CD14-positive monocyte (primary cell): ENCODE measurements around the gene USP15. TPM values are rescaled to one million over a fixed set of nuclear protein-coding genes. Genes with fewer than 3 reads are reported as not detected.

ENCODE experiments used
- DNase-seq, 3 donors: peaks; one replicate each; pipeline ENCODE4 v3.0.0-alpha.2; 2011 to 2022
- H2AFZ ChIP-seq: 2 replicates; pipeline ENCODE4 v1.6.0; 2012; ENCODE audit warnings: mild to moderate bottlenecking, low read depth, low read length, inconsistent platforms; ENCODE audit not compliant: insufficient read depth, poor library complexity, severe bottlenecking
- H3K27ac ChIP-seq, 2 donors: 1 replicate in 1 of 2; 2 replicates in 1 of 2; pipeline ENCODE4 v1.5.1; 2012 to 2013; ENCODE audit warnings: low read length in 2 of 2, control low read depth in 1 of 2, inconsistent platforms in 1 of 2, low read depth in 1 of 2, mild to moderate bottlenecking in 1 of 2
- H3K27me3 ChIP-seq, 2 donors: one replicate each; pipeline versions ENCODE4 v1.6.0 to v1.6.1; 2011 to 2013; ENCODE audit warnings: low read length in 2 of 2; ENCODE audit not compliant: control insufficient read depth in 2 of 2, insufficient read depth in 2 of 2
- H3K36me3 ChIP-seq, 2 donors: replicated peaks in 1 of 2; 1 replicate in 1 of 2; 2 replicates in 1 of 2; pipeline versions ENCODE4 v1.5.1 to v1.6.1; 2012 to 2013; ENCODE audit warnings: low read length in 2 of 2, control low read depth in 1 of 2, inconsistent platforms in 1 of 2, mild to moderate bottlenecking in 1 of 2; ENCODE audit not compliant: insufficient read depth in 2 of 2, control insufficient read depth in 1 of 2
- H3K4me1 ChIP-seq, 2 donors: 1 replicate in 1 of 2; 2 replicates in 1 of 2; pipeline versions ENCODE4 v1.5.1 to v1.6.1; 2012 to 2013; ENCODE audit warnings: low read length in 2 of 2, control low read depth in 1 of 2, inconsistent platforms in 1 of 2, mild to moderate bottlenecking in 1 of 2, moderate library complexity in 1 of 2; ENCODE audit not compliant: insufficient read depth in 2 of 2, control insufficient read depth in 1 of 2
- H3K4me2 ChIP-seq: replicated peaks from 2 replicates; pipeline ENCODE3; 2012; ENCODE audit warnings: low read length, moderate library complexity, mild to moderate bottlenecking; ENCODE audit not compliant: poor library complexity, severe bottlenecking; ENCODE audit errors: extremely low read depth
- H3K4me3 ChIP-seq, 3 experiments: fragments of 200-600 bp in 1 of 3; sonication (generic) in 1 of 3; replicated peaks in 1 of 3; 1 replicate in 2 of 3; 2 replicates in 1 of 3; pipeline ENCODE4 v1.5.1; 2011 to 2013; ENCODE audit warnings: low read length in 3 of 3, mild to moderate bottlenecking in 3 of 3, control low read depth in 2 of 3, low read depth in 2 of 3, inconsistent platforms in 1 of 3, moderate library complexity in 1 of 3
- H3K79me2 ChIP-seq: 2 replicates; pipeline ENCODE4 v1.6.0; 2012; ENCODE audit warnings: mild to moderate bottlenecking, control low read depth, inconsistent platforms, low read length, moderate library complexity; ENCODE audit not compliant: insufficient read depth
- H3K9ac ChIP-seq: 2 replicates; pipeline ENCODE4 v1.6.0; 2017; ENCODE audit warnings: low read length, mild to moderate bottlenecking; ENCODE audit not compliant: insufficient read depth, poor library complexity, severe bottlenecking
- H3K9me3 ChIP-seq, 2 donors: replicated peaks in 1 of 2; 1 replicate in 1 of 2; 2 replicates in 1 of 2; pipeline versions ENCODE4 v1.5.1 to v1.6.1; 2012 to 2013; ENCODE audit warnings: low read length in 2 of 2, control low read depth in 1 of 2; ENCODE audit not compliant: control insufficient read depth in 1 of 2, insufficient read depth in 1 of 2
- H4K20me1 ChIP-seq: 2 replicates; pipeline ENCODE4 v1.6.0; 2012; ENCODE audit warnings: mild to moderate bottlenecking, low read length, control low read depth, moderate library complexity; ENCODE audit not compliant: insufficient read depth
- H3K27ac Mint-ChIP-seq, 7 donors: one replicate each; pipeline ENCODE4 v1.8.0; 2020; ENCODE audit warnings: mild to moderate bottlenecking in 7 of 7, mixed read lengths in 7 of 7, moderate library complexity in 6 of 7, inconsistent platforms in 2 of 7
- H3K27me3 Mint-ChIP-seq, 3 donors: one replicate each; pipeline ENCODE4 v1.8.0; 2021 to 2022; ENCODE audit warnings: low read depth in 3 of 3, mild to moderate bottlenecking in 3 of 3, mixed read lengths in 3 of 3, moderate library complexity in 3 of 3, inconsistent platforms in 1 of 3
- H3K36me3 Mint-ChIP-seq, 2 donors: one replicate each; pipeline ENCODE4 v1.8.0; 2020; ENCODE audit warnings: mixed read lengths in 2 of 2, inconsistent platforms in 1 of 2, mild to moderate bottlenecking in 1 of 2
- H3K4me1 Mint-ChIP-seq: one replicate; pipeline ENCODE4 v1.8.0; 2020; ENCODE audit warnings: mild to moderate bottlenecking, mixed read lengths
- H3K4me3 Mint-ChIP-seq, 2 donors: one replicate each; pipeline ENCODE4 v1.8.0; 2020; ENCODE audit warnings: mild to moderate bottlenecking in 2 of 2, mixed read lengths in 2 of 2, moderate library complexity in 1 of 2
- H3K9me3 Mint-ChIP-seq, 7 donors: one replicate each; pipeline ENCODE4 v1.8.0; 2020 to 2022; ENCODE audit warnings: mixed read lengths in 7 of 7, mild to moderate bottlenecking in 6 of 7, moderate library complexity in 6 of 7, inconsistent platforms in 2 of 7
- WGBS: methylation state at CpG from one replicate; pipeline ENCODE4 v1.1.5; 2013; ENCODE audit warnings: missing lambda C conversion rate; ENCODE audit not compliant: insufficient coverage; 5-methylcytosine and 5-hydroxymethylcytosine counted together
- intact Hi-C, 2 donors: fragments of 100-400 bp; cut with micrococcal nuclease; formaldehyde crosslinking; loops; one replicate each; pipeline versions ENCODE4 v1.15.0 to v1.15.1; 2023
- polyA plus RNA-seq, 3 donors: library from polyadenylated mRNA; depleted of rRNA in 1 of 3; unstranded in 2 of 3; stranded (reverse) in 1 of 3; fragments of 300-500 nt in 2 of 3; fragments of >200 nt in 1 of 3; fragmentation: Illumina TruSeq in 2 of 3; gene quantifications; 1 replicate in 2 of 3; 2 replicates in 1 of 3; pipeline ENCODE4 v1.2.3, GENCODE V29; 2012 to 2021
- TF ChIP-seq, protein P1 (sequence below): fragments of 200-600 bp; IDR thresholded peaks from one replicate; pipeline ENCODE4 v1.8.0; 2022; ENCODE audit warnings: antibody characterized with exemption, mild to moderate bottlenecking

The USP15 gene
- polyA plus RNA-seq, 3 donors: 146 to 449 (median 180) TPM

DNA sequence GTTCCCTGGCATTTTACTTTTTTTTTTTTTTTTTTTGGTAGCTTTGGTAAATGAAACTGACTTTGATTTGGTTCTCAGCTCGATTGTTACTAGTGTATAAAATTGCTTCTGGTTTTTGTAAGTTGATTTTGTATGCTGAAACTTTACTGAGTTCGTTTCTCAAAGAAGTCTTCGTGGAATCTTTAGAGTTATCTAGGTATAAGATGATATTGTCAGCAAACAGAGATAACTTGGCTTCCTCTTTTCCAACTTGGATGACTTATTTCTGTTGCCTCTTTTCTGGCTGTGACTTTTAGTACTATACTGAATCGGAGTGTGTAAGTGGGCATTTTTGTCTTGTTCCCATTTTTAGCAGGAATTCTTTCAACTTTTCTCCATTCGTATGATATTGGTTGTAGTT is 28.1 kb downstream of the USP15 start:
- Histone ChIP-seq H3K9me3 (no peaks in the 10 kb centered on the region), H3K9ac (no peak overlapping the region), H3K4me3 (no peak overlapping the region), H3K4me1 (peaks cover 17 to 21% of the 10 kb centered on the region in 2 donors), H3K27me3 (no peaks in the 10 kb centered on the region), H3K79me2 (peaks cover 100% of the 10 kb centered on the region), H2AFZ (no peak overlapping the region), H4K20me1 (peaks cover 100% of the 10 kb centered on the region), H3K27ac (no peak overlapping the region), H3K4me2 (peak overlapping the region; percentile 12), H3K36me3 (peaks cover 4 to 6% of the 10 kb centered on the region in 2 donors)
- Mint-ChIP-seq H3K4me3 (no peak overlapping the region), H3K4me1 (peaks cover 67% of the 10 kb centered on the region), H3K27me3 (peaks cover 0 to 3% (median 0%) of the 10 kb centered on the region in 3 donors), H3K36me3 (peaks cover 11 to 24% of the 10 kb centered on the region in 2 donors), H3K27ac (peak overlapping the region in 4 of 7 donors; percentile 9 to 66 (median 35)), H3K9me3 (peaks cover 0 to 3% (median 0%) of the 10 kb centered on the region in 7 donors)
- WGBS: 94% methylated on average over 2 of the region's 5 CpGs
- no peak for DNase-seq
- TF ChIP-seq, protein P1, sequence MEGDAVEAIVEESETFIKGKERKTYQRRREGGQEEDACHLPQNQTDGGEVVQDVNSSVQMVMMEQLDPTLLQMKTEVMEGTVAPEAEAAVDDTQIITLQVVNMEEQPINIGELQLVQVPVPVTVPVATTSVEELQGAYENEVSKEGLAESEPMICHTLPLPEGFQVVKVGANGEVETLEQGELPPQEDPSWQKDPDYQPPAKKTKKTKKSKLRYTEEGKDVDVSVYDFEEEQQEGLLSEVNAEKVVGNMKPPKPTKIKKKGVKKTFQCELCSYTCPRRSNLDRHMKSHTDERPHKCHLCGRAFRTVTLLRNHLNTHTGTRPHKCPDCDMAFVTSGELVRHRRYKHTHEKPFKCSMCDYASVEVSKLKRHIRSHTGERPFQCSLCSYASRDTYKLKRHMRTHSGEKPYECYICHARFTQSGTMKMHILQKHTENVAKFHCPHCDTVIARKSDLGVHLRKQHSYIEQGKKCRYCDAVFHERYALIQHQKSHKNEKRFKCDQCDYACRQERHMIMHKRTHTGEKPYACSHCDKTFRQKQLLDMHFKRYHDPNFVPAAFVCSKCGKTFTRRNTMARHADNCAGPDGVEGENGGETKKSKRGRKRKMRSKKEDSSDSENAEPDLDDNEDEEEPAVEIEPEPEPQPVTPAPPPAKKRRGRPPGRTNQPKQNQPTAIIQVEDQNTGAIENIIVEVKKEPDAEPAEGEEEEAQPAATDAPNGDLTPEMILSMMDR: no peak
- intact Hi-C loops: no loop called here

DNA sequence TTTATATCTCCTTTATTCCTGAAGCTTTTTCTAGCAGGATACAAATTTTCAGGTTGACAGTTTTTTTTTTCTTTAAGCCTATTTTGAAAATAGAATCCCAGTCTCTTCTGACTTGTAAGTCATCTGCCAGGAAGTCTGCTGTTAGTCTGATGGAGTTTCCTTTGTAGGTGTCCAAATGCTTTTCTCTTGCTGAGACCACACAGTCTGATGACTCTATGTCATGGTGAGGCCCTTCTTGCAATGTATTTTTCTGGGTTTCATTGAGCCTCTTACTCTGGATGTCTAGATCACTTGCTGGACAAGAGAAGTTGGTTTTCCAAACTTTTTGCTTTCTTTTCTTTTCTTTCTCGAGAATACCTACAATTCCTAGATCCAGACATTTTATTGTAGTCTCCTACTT is 30.6 kb downstream of the USP15 start:
- DNase-seq: no peak
- intact Hi-C loops: no loop called here
- peak overlapping the region in 1 of 2 donors; percentile 43 for H3K27ac ChIP-seq
- no peaks in the 10 kb centered on the region for H3K9me3 Mint-ChIP-seq
- H3K27me3 Mint-ChIP-seq: peaks cover 0 to 3% (median 0%) of the 10 kb centered on the region in 3 donors
- peak overlapping the region in 2 of 7 donors; percentile 9 to 33 for H3K27ac Mint-ChIP-seq
- H3K9ac ChIP-seq: no peak overlapping the region
- no peak overlapping the region for H3K4me3 ChIP-seq
- no peak overlapping the region for H2AFZ ChIP-seq
- H4K20me1 ChIP-seq: peaks cover 100% of the 10 kb centered on the region
- no peaks in the 10 kb centered on the region for H3K27me3 ChIP-seq
- TF ChIP-seq, protein P1: no peak
- peaks cover 70% of the 10 kb centered on the region for H3K4me1 Mint-ChIP-seq
- no CpG with 5 or more reads among the region's 1 CpG for WGBS
- peaks cover 100% of the 10 kb centered on the region for H3K79me2 ChIP-seq
- peaks cover 17 to 24% of the 10 kb centered on the region in 2 donors for H3K36me3 ChIP-seq
- peaks cover 18 to 24% of the 10 kb centered on the region in 2 donors for H3K4me1 ChIP-seq
- H3K4me2 ChIP-seq: no peak overlapping the region
- no peaks in the 10 kb centered on the region for H3K9me3 ChIP-seq
- peaks cover 20 to 31% of the 10 kb centered on the region in 2 donors for H3K36me3 Mint-ChIP-seq
- no peak overlapping the region for H3K4me3 Mint-ChIP-seq
